H1 (cell line): ENCODE measurements around the gene LILRB3. TPM values are rescaled to one million over a fixed set of nuclear protein-coding genes. Genes with fewer than 3 reads are reported as not detected.

Experiments
- CTCF ChIA-PET: fragments of 300-600 bp; sonication (Branson Sonifier 250); formaldehyde crosslinking; loops from one replicate; lab custom pipeline; 2021; ENCODE audit not compliant: partially characterized antibody; lab: Charles Lee
- POLR2A ChIA-PET: fragments of 300-600 bp; sonication (Branson Sonifier 250); formaldehyde crosslinking; loops from one replicate; lab custom pipeline; 2021; ENCODE audit warnings: inconsistent platforms; ENCODE audit not compliant: partially characterized antibody; lab: Charles Lee
- DNase-seq, 2 experiments: peaks; one replicate each; pipeline versions ENCODE4 v3.0.0 to v3.0.0-alpha.2; 2010 to 2022; ENCODE audit warnings: low spot score in 2 of 2, low read depth in 1 of 2, mixed read lengths in 1 of 2
- FAIRE-seq: peaks from 2 replicates; lab custom pipeline; 2011; peaks lifted over from hg19 to GRCh38; lab: Jason Lieb, UNC
- H2AFZ ChIP-seq: 2 replicates; pipeline ENCODE4 v1.8.1; 2012; ENCODE audit warnings: low read length, inconsistent platforms
- H2AK5ac ChIP-seq: 2 replicates; pipeline ENCODE4 v1.6.1; 2013; ENCODE audit warnings: low read depth, low read length
- H2BK120ac ChIP-seq: replicated peaks from 2 replicates; pipeline ENCODE3; 2013; ENCODE audit warnings: low read depth, low read length, inconsistent platforms
- H2BK12ac ChIP-seq: 2 replicates; pipeline ENCODE4 v1.6.1; 2013; ENCODE audit warnings: low read depth, low read length
- H2BK15ac ChIP-seq: 2 replicates; pipeline ENCODE4 v1.6.1; 2013; ENCODE audit warnings: low read length
- H2BK20ac ChIP-seq: 2 replicates; pipeline ENCODE4 v1.6.1; 2013; ENCODE audit warnings: low read length
- H2BK5ac ChIP-seq: 2 replicates; pipeline ENCODE4 v1.6.1; 2013; ENCODE audit warnings: low read depth, low read length
- H3K14ac ChIP-seq: 2 replicates; pipeline ENCODE4 v1.6.1; 2013; ENCODE audit warnings: inconsistent platforms; ENCODE audit not compliant: insufficient read length
- H3K18ac ChIP-seq: 2 replicates; pipeline ENCODE4 v1.6.1; 2013; ENCODE audit warnings: low read length; ENCODE audit errors: extremely low read depth
- H3K23ac ChIP-seq: 2 replicates; pipeline ENCODE4 v1.6.1; 2013; ENCODE audit warnings: inconsistent platforms; ENCODE audit not compliant: insufficient read length
- H3K23me2 ChIP-seq: 2 replicates; pipeline ENCODE4 v1.6.1; 2013; ENCODE audit warnings: low read depth, low read length
- H3K27ac ChIP-seq: 2 replicates; pipeline ENCODE4 v1.6.1; 2011; ENCODE audit warnings: low read depth, low read length, inconsistent platforms
- H3K27me3 ChIP-seq, 4 experiments: replicated peaks in 1 of 4; 1 replicate in 1 of 4; 2 replicates in 3 of 4; pipeline versions ENCODE4 v1.6.1 to v1.8.1; 2011 to 2013; ENCODE audit warnings: low read length in 3 of 4, mild to moderate bottlenecking in 3 of 4, inconsistent platforms in 2 of 4, mixed read lengths in 2 of 4, moderate library complexity in 1 of 4; ENCODE audit not compliant: control insufficient read depth in 3 of 4, insufficient read depth in 3 of 4; ENCODE audit errors: extremely low read depth in 1 of 4
- H3K36me3 ChIP-seq, 4 experiments: 2 replicates each; pipeline versions ENCODE4 v1.6.1 to v1.8.1; 2011 to 2013; ENCODE audit warnings: mild to moderate bottlenecking in 4 of 4, low read length in 3 of 4, moderate library complexity in 2 of 4, control low read depth in 1 of 4, inconsistent platforms in 1 of 4; ENCODE audit not compliant: insufficient read depth in 4 of 4, control insufficient read depth in 2 of 4
- H3K4ac ChIP-seq: replicated peaks from 2 replicates; pipeline ENCODE3; 2013; ENCODE audit warnings: low read length, low read depth, mixed read lengths, inconsistent platforms; ENCODE audit not compliant: insufficient read length
- H3K4me1 ChIP-seq, 4 experiments: replicated peaks in 1 of 4; 1 replicate in 1 of 4; 2 replicates in 3 of 4; pipeline versions ENCODE4 v1.6.1 to v1.8.1; 2011 to 2013; ENCODE audit warnings: low read length in 3 of 4, inconsistent platforms in 2 of 4, mixed read lengths in 1 of 4; ENCODE audit not compliant: insufficient read depth in 4 of 4, control insufficient read depth in 3 of 4
- H3K4me2 ChIP-seq, 2 experiments: 2 replicates each; pipeline versions ENCODE4 v1.6.1 to v1.8.1; 2011 to 2013; ENCODE audit warnings: low read depth in 2 of 2, low read length in 2 of 2, control low read depth in 1 of 2, inconsistent platforms in 1 of 2, mild to moderate bottlenecking in 1 of 2; ENCODE audit not compliant: insufficient read depth in 1 of 2
- H3K4me3 ChIP-seq, 4 experiments: fragments of 200-600, 300-600 bp in 1 of 4; sonication (generic), shearing (Covaris generic), sonication (Bioruptor Twin) in 1 of 4; 2 replicates each; pipeline versions ENCODE4 v1.5.1 to v1.8.1; 2011 to 2016; ENCODE audit warnings: low read length in 4 of 4, low read depth in 3 of 4, control low read depth in 2 of 4, inconsistent platforms in 2 of 4, mild to moderate bottlenecking in 2 of 4, mixed read lengths in 1 of 4, moderate library complexity in 1 of 4; ENCODE audit not compliant: insufficient read depth in 2 of 4; ENCODE audit errors: extremely low read depth in 1 of 4
- H3K56ac ChIP-seq: replicated peaks from 2 replicates; pipeline ENCODE3; 2013; ENCODE audit warnings: low read depth, mild to moderate bottlenecking, mixed read lengths, low read length, inconsistent platforms; ENCODE audit not compliant: insufficient read length
- H3K79me1 ChIP-seq: 2 replicates; pipeline ENCODE4 v1.6.1; 2013; ENCODE audit warnings: low read depth, low read length, control low read depth
- H3K79me2 ChIP-seq, 2 experiments: 2 replicates each; pipeline versions ENCODE4 v1.6.1 to v1.8.1; 2012 to 2013; ENCODE audit warnings: low read length in 2 of 2, mild to moderate bottlenecking in 2 of 2, inconsistent platforms in 1 of 2; ENCODE audit not compliant: insufficient read depth in 2 of 2, control insufficient read depth in 1 of 2
- H3K9ac ChIP-seq, 4 experiments: replicated peaks in 1 of 4; 1 replicate in 1 of 4; 2 replicates in 3 of 4; pipeline versions ENCODE4 v1.6.1 to v1.8.1; 2011 to 2013; ENCODE audit warnings: low read depth in 3 of 4, low read length in 3 of 4, control low read depth in 2 of 4, mild to moderate bottlenecking in 2 of 4, moderate library complexity in 2 of 4, inconsistent platforms in 1 of 4; ENCODE audit errors: extremely low read depth in 1 of 4
- H3K9me3 ChIP-seq, 2 experiments: 2 replicates each; pipeline versions ENCODE4 v1.6.1 to v1.8.1; 2012 to 2013; ENCODE audit warnings: mild to moderate bottlenecking in 2 of 2, moderate library complexity in 2 of 2, control low read depth in 1 of 2, inconsistent platforms in 1 of 2, low read depth in 1 of 2, low read length in 1 of 2, mixed read lengths in 1 of 2; ENCODE audit not compliant: insufficient read depth in 2 of 2
- H4K20me1 ChIP-seq, 2 experiments: replicated peaks in 1 of 2; 2 replicates each; pipeline versions ENCODE3 to v1.8.1; 2011 to 2013; ENCODE audit warnings: inconsistent platforms in 2 of 2, low read length in 2 of 2, mild to moderate bottlenecking in 1 of 2; ENCODE audit not compliant: insufficient read depth in 2 of 2, control insufficient read depth in 1 of 2
- H4K5ac ChIP-seq: 2 replicates; pipeline ENCODE4 v1.6.1; 2013; ENCODE audit warnings: low read length, low read depth, mixed read lengths, inconsistent platforms; ENCODE audit not compliant: insufficient read length
- H4K8ac ChIP-seq: 2 replicates; pipeline ENCODE4 v1.8.0; 2013; ENCODE audit warnings: mild to moderate bottlenecking, moderate library complexity, low read length, inconsistent platforms; ENCODE audit not compliant: insufficient read depth; ENCODE audit errors: extremely low read depth
- H4K91ac ChIP-seq: replicated peaks from 2 replicates; pipeline ENCODE3; 2013; ENCODE audit warnings: low read length, mixed read lengths, inconsistent platforms; ENCODE audit not compliant: insufficient read length
- BRCA1 ChIP-seq: IDR thresholded peaks from 2 replicates; pipeline ENCODE4 v1.6.1; 2012; ENCODE audit warnings: low read depth, low read length, improper control_type of control experiment
- CHD2 ChIP-seq: IDR thresholded peaks from 2 replicates; pipeline ENCODE4 v1.6.1; 2012; ENCODE audit warnings: low read length, improper control_type of control experiment
- NANOG ChIP-seq: IDR thresholded peaks from 2 replicates; pipeline ENCODE4 v1.6.1; 2011; ENCODE audit warnings: low read length, low read depth, mild to moderate bottlenecking, inconsistent platforms; ENCODE audit not compliant: insufficient read depth, poor library complexity, severe bottlenecking
- RFX5 ChIP-seq: IDR thresholded peaks from 2 replicates; pipeline ENCODE4 v1.6.1; 2011; ENCODE audit warnings: low read depth, low read length, improper control_type of control experiment, borderline replicate concordance
- SIN3A ChIP-seq, 2 experiments: IDR thresholded peaks in 1 of 2; conservative IDR thresholded peaks in 1 of 2; 2 replicates each; pipeline ENCODE4 v1.6.1; 2011 to 2012; ENCODE audit warnings: low read length in 2 of 2, improper control_type of control experiment in 1 of 2, low read depth in 1 of 2, mild to moderate bottlenecking in 1 of 2
- SRF ChIP-seq: IDR thresholded peaks from 2 replicates; pipeline ENCODE4 v1.6.1; 2011; ENCODE audit warnings: mild to moderate bottlenecking, low read depth, low read length, moderate library complexity
- TEAD4 ChIP-seq: IDR thresholded peaks from 2 replicates; pipeline ENCODE4 v1.6.1; 2012; ENCODE audit warnings: low read depth, low read length, inconsistent platforms, mixed read lengths
- WGBS, 2 experiments: shearing (Covaris generic) in 1 of 2; methylation state at CpG; one replicate each; pipeline versions ENCODE4 v1.1.6 to v1.1.7; 2013 to 2015; ENCODE audit warnings: low lambda C conversion rate in 2 of 2, mixed read lengths in 2 of 2, inconsistent platforms in 1 of 2, low coverage in 1 of 2, missing lambda C conversion rate in 1 of 2; ENCODE audit not compliant: insufficient replicate concordance in 2 of 2, insufficient coverage in 1 of 2, insufficient read length in 1 of 2; ENCODE audit errors: extremely low coverage in 1 of 2, missing lambda C conversion rate in 1 of 2; 5-methylcytosine and 5-hydroxymethylcytosine counted together
- polyA plus RNA-seq, 7 experiments: library from polyadenylated mRNA; depleted of rRNA in 3 of 7; stranded (reverse) in 5 of 7; unstranded in 2 of 7; fragments of >200 nt in 5 of 7; fragments of 200-250 nt in 2 of 7; gene quantifications; 1 replicate in 5 of 7; 2 replicates in 1 of 7; 4 replicates in 1 of 7; pipeline versions ENCODE4 v1.2.1 to v1.2.3, GENCODE V29; 2011 to 2013; ENCODE audit warnings: missing spikeins in 2 of 7, mixed read lengths in 2 of 7
- total RNA-seq: library from RNA; stranded (reverse); fragmentation: NEBNext Ultra II Directional; extraction: Animal tissue kit (Norgen Biotek cat#: 25700); gene quantifications from 2 replicates; pipeline ENCODE4 v1.2.1, GENCODE V29; 2021

LILRB3 gene
- total and polyA plus RNA-seq, 2 of the 8 experiments (the other 6 are each of a cell fraction or from before 2014, with no cell fraction given), result not detected

DNA sequence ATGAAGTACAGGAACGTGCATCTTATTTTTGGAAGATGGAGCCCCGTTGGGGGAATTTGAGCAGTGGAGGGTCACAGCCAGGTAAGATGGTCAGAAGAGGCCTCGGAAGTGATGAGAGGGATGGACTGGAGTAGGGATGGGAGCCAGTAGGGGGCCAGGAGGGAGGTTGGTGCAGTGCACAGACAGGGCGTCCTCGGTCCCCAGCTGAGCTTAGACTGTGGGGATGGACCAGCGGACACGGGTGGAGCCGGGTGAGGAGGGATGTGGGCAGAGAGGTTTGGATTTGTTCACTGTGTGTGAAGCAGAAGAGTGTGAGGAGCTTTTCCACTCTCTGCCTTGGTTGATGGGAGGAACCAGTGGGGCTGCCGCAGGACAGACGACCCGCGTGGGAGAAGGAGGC, 11.6 kb downstream of the LILRB3 start:
- H3K79me2 ChIP-seq, result peaks cover 0 to 7% of the 10 kb centered on the region in 2 experiments; a peak in 1 of 4 replicates

More for the DNA sequence above, 11.6 kb downstream of the LILRB3 start:
- H3K14ac ChIP-seq, result no peak overlapping the region
- H4K8ac ChIP-seq, result no peak overlapping the region; the same call in 1 of the 2 replicates
- no peak overlapping the region for H2BK5ac ChIP-seq
- FAIRE-seq, result no peak
- H3K4me2 ChIP-seq, result no peak overlapping the region
- H4K91ac ChIP-seq, result no peak overlapping the region
- no peak for TF ChIP-seq BRCA1
- TF ChIP-seq NANOG, result no peak
- TF ChIP-seq SRF, result no peak
- no peak for TF ChIP-seq SIN3A (conservative IDR thresholded peaks at IDR 0.05 in 1 of 2, IDR thresholded peaks at IDR 0.05 in 1 of 2; ENCODE audit: low read depth in 1 of 2, low read length in 2 of 2)
- no peak for TF ChIP-seq CHD2
- no peak for TF ChIP-seq TEAD4
- TF ChIP-seq RFX5, result no peak
- H2AFZ ChIP-seq, result no peak overlapping the region
- peaks cover 0 to 3% (median 2%) of the 10 kb centered on the region in 4 experiments; a peak in 4 of 7 replicates for H3K4me1 ChIP-seq
- ChIA-PET POLR2A (interaction anchor here (1.1 to 23.4 kb wide), 6 partner anchors 12 to 100 kb away, joined by 3 to 909 read pairs (median 10); partner anchors contain the start of genes LILRB3, MBOAT7, RPS9 and TSEN34), CTCF (interaction anchor here (1.0 to 1.7 kb wide), 7 partner anchors 10 to 180 kb away, joined by 3 to 5 read pairs (median 5); partner anchors contain the start of genes LENG1, RPS9 and TMC4)
- H3K27ac ChIP-seq, result no peak overlapping the region
- H2BK120ac ChIP-seq, result no peak overlapping the region
- no peak overlapping the region for H3K9ac ChIP-seq
- H2AK5ac ChIP-seq, result no peak overlapping the region
- peaks cover 12% of the 10 kb centered on the region for H3K79me1 ChIP-seq
- WGBS, 2 experiments, result 91% methylated on average over 12 of the region's 12 CpGs; no CpG with 5 or more reads in 1 of the 2 experiments
- H3K4ac ChIP-seq, result no peak overlapping the region
- no peak overlapping the region for H3K18ac ChIP-seq
- no peak overlapping the region for H2BK15ac ChIP-seq
- no peaks in the 10 kb centered on the region for H3K9me3 ChIP-seq
- H2BK20ac ChIP-seq, result no peak overlapping the region
- no peak overlapping the region for H3K23ac ChIP-seq
- peaks cover 20 to 22% of the 10 kb centered on the region in 2 experiments for H4K20me1 ChIP-seq
- peaks cover 13 to 22% (median 19%) of the 10 kb centered on the region in 4 experiments for H3K36me3 ChIP-seq
- H3K4me3 ChIP-seq, result no peak overlapping the region
- no peak overlapping the region for H4K5ac ChIP-seq
- no peaks in the 10 kb centered on the region for H3K27me3 ChIP-seq
- no peak overlapping the region for H3K56ac ChIP-seq
- no peak overlapping the region for H2BK12ac ChIP-seq
- no peaks in the 10 kb centered on the region; the same call in 1 of the 2 replicates for H3K23me2 ChIP-seq
- no peak for DNase-seq
